Stimulated activated CD4-positive, alpha-beta T cell treated with anti-CD3 and anti-CD28 coated beads, Interleukin-1b, Interleukin-23, amount 100 ng/mL, for 1 hour (primary cell): ENCODE measurements around the gene GPS1.
A peak's percentile ranks its signal among the peaks of the same experiment; 100 is the strongest.
"Not testable (repeated sequence)": the region's sequence is repeated elsewhere in the genome, so short reads cannot be mapped to it uniquely, and the experiment has no call there.

ENCODE experiments used
- DNase-seq, 2 donors: peaks; one replicate each; pipeline ENCODE4 v3.0.0-alpha.2; 2020; ENCODE audit warnings: low read depth in 2 of 2

Gene GPS1

GRCh38 chr17:82028246-82028645 is 23.5 kb upstream of the GPS1 start:
- DNase-seq: no peak

GRCh38 chr17:82028966-82029365 is 22.7 kb upstream of the GPS1 start:
- DNase-seq: no peak

- DNase-seq: no peak
Measured at GRCh38 chr17:82029391-82029790, 22.3 kb upstream of the GPS1 start.

GRCh38 chr17:82029990-82030469 is 21.7 kb upstream of the GPS1 start:
- DNase-seq: no peak

- DNase-seq: peak; percentile 50 to 63
Measured at GRCh38 chr17:82030470-82031302, 21.0 kb upstream of the GPS1 start.

GRCh38 chr17:82031303-82031884 is 20.3 kb upstream of the GPS1 start, which contains the start of gene RAC3:
TSS of gene RAC3 (plus strand) at chr17:82031678. CDS start at chr17:82031762, 84 bp downstream.
- DNase-seq: no peak

- DNase-seq: no peak
Measured at GRCh38 chr17:82031885-82032627, 19.6 kb upstream of the GPS1 start.

- DNase-seq: no peak
Measured at GRCh38 chr17:82033359-82034085, 18.2 kb upstream of the GPS1 start.

GRCh38 chr17:82034371-82035011 is 17.2 kb upstream of the GPS1 start:
- DNase-seq: no peak

- DNase-seq: no peak
Measured at GRCh38 chr17:82035488-82035887, 16.2 kb upstream of the GPS1 start.

GRCh38 chr17:82035956-82036633 is 15.6 kb upstream of the GPS1 start:
- DNase-seq: no peak

- no peak for DNase-seq
Measured at GRCh38 chr17:82036634-82037091, 15.0 kb upstream of the GPS1 start.

GRCh38 chr17:82037092-82037888 is 14.4 kb upstream of the GPS1 start, which contains the start of gene DCXR:
TSS of gene DCXR (minus strand) at chr17:82037697. CDS start at chr17:82037682, 15 bp downstream.
- DNase-seq: peak; percentile 87

GRCh38 chr17:82037889-82038195 is 13.9 kb upstream of the GPS1 start:
- no peak for DNase-seq

- DNase-seq: not testable (repeated sequence)
Measured at GRCh38 chr17:82038796-82039409, 12.8 kb upstream of the GPS1 start.

- DNase-seq: no peak
Measured at GRCh38 chr17:82039695-82040299, 11.9 kb upstream of the GPS1 start.

- no peak for DNase-seq
Measured at GRCh38 chr17:82041144-82041814, 10.4 kb upstream of the GPS1 start.

- no peak for DNase-seq
Measured at GRCh38 chr17:82042649-82043048, 9.0 kb upstream of the GPS1 start.
